C4-2B (cell line): ENCODE results near the gene POMP.

Experiments used
- H3K27ac ChIP-seq: fragments of 450-650 bp; 2 replicates; pipeline ENCODE4 v1.5.1; 2017
- ZFX ChIP-seq: fragments of 450-650 bp; IDR thresholded peaks from 2 replicates; pipeline ENCODE4 v1.6.1; 2017
- TF ChIP-seq, protein P1 (sequence below): fragments of 450-650 bp; conservative IDR thresholded peaks from 2 replicates; pipeline ENCODE4 v1.5.1; 2017; ENCODE audit warnings: mild to moderate bottlenecking

Gene POMP

DNA sequence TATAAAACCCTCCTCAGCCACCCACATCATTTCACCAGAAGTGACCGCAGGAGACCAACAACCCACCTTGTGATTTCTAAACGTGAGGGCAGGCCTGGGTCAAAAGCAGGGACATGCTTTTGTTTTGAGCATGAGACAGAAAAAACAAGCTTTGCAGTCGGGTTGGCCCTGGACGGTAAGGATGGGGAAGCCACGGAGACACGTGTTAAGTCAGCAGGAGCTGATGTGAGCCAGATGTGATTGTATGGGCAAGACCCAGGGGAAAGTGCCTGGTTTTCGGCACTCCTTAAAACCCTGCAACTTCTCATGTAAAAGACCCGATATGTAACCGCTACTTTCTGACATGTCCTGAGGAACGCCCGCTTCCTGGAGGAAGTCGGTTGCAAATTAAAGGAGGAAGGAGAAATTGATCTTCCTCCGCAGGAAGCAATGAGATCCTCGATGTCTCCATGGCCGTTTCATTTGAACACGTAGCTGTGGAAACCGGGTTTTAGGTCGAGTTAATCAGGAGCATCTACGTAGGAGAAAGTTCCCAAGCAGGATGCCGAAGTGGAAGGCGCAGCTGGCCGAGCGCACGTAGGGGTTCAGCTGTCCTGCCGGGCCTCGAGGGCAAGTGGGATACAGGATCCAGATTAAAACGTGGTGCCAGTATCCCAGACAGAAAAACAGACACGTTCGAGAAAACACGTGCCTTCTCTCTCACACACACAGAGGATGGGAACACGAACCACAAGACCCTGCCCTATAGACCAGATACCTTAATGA is 40.5 kb upstream of the POMP start:
- TF ChIP-seq ZFX: no peak
- TF ChIP-seq, protein P1, sequence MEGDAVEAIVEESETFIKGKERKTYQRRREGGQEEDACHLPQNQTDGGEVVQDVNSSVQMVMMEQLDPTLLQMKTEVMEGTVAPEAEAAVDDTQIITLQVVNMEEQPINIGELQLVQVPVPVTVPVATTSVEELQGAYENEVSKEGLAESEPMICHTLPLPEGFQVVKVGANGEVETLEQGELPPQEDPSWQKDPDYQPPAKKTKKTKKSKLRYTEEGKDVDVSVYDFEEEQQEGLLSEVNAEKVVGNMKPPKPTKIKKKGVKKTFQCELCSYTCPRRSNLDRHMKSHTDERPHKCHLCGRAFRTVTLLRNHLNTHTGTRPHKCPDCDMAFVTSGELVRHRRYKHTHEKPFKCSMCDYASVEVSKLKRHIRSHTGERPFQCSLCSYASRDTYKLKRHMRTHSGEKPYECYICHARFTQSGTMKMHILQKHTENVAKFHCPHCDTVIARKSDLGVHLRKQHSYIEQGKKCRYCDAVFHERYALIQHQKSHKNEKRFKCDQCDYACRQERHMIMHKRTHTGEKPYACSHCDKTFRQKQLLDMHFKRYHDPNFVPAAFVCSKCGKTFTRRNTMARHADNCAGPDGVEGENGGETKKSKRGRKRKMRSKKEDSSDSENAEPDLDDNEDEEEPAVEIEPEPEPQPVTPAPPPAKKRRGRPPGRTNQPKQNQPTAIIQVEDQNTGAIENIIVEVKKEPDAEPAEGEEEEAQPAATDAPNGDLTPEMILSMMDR: no peak

DNA sequence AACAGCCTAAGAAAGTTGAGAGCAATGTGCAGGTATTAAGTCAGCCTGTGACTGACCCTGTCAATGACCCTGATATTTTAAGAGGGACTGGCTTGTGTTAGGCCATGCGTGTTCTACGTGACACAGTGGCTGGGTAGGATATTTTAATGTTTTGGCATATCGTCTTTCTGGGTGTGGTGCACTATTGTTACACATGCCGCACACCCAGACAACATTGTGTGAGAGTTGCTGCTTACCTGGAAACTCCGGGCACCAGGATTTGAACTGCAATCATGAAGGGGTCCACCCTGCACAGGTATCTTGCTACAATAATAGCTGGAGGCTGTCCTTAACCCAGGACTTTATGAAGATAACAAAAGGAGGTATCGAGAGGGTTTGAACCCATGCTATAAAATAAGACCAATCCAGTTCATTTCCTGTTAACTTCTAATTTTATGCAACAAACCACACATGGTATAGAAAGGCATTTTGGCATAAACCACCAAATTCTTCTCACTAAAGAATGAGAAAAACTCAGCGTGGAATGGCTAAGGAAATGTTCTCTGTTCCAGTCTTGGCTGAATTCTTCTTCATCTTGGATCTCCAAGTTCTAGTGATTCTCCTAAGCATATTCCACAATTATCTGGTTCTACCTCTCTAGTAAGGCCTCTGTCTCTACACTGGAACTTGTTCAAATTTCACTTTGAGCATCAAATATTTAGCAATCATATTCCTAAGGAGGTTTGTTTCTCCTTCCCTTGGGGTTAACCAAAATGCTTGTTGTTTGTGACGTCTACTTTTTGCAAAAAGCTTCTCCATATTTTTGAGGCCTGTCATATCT is 38.7 kb upstream of the POMP start:
- TF ChIP-seq ZFX: no peak
- TF ChIP-seq, protein P1: no peak
- H3K27ac ChIP-seq: no peak overlapping the region

More for the DNA sequence above, 40.5 kb upstream of the POMP start:
- no peak overlapping the region for H3K27ac ChIP-seq

- H3K27ac ChIP-seq: no peak overlapping the region
- no peak for TF ChIP-seq ZFX
- TF ChIP-seq, protein P1: no peak
Observed at GRCh38 chr13:28621449-28621848, 37.5 kb upstream of the POMP start.

- TF ChIP-seq, protein P1: no peak
- TF ChIP-seq ZFX: no peak
- no peak overlapping the region for H3K27ac ChIP-seq
Observed at GRCh38 chr13:28622286-28622685, 36.6 kb upstream of the POMP start.

DNA sequence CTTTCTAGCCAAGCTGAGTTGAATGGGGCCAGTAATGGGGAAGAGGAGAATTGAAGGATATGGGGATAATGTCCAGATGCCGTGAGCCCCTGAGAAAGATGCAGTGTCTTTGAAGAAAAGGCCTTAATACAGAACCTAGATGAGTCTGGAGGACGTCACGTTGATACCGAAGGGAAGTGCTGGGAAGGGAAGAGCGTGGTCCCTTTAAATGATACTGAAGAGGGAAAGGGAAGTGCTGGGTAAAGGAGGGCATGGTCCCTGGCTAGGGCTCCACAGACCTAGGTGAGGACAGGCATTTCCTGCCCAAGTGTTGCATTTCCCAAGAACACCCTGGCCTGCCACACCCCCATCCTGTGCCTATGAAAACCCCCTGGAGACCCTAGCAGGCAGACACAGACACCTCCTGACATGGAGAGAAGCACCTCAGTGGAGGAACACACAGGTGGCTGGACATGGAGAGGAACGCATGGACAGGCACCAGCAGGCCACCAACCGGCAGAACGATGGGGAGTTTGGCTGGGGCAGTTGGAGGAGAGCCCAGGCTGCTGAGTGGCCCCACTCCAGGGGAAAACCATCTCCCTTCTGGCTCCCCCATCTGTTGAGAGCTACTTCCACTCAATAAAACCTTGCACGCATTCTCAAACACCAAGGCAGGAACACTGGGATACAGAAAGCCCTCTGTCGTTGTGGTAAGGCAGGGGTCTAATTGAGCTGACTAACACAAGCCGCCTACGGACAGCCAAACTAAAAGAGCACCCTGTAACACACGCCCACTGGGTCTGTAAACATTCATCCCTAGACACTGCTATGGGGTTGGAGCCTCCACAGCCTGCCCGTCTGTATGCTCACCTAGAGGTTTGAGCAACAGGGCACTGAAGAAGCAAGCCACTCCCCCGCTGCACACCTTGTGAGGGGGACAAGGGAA is 34.9 kb upstream of the POMP start:
- no peak for TF ChIP-seq ZFX
- TF ChIP-seq, protein P1: no peak
- no peak overlapping the region for H3K27ac ChIP-seq

DNA sequence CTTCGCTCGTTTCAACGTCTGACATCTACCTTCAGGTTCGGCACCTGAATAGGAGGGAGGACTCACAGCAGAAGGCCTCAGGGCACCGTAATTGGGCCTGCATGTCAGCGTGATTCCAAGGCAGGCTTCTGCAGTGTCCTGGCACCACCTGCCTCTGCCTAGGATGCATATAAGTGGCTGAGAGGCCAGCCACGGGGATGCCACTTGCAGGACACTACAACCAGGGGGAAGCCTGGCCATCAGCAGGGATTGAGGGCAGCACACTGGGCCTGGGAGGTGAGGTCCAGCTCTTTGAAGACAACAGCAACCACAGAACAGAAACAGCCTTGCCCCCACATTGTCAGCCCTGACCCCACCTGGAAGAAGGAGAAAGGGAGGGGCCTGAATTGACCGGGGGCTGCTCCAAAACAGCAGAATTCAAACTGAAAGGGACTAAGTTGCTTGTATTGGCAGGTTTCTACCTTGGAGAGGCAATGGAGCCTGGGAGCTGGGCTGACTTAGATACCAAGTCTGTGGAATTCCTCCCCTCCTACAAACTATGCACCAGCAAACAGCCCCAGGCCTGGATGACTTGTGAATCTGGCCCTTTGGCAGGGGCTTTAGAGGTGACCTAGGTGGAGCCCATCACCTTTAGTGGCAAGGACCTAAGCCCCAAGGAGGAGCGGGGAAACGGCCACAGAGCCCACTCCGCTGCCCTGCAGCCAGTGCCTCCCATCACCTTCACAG is 34.1 kb upstream of the POMP start:
- H3K27ac ChIP-seq: no peak overlapping the region
- TF ChIP-seq, protein P1: no peak
- no peak for TF ChIP-seq ZFX
